Measurements from ENCODE around the gene XRCC2. TPM values are rescaled to one million over a fixed set of nuclear protein-coding genes. Genes with fewer than 3 reads are reported as not detected.
"Not testable (repeated sequence)": the region's sequence is repeated elsewhere in the genome, so short reads cannot be mapped to it uniquely, and the experiment has no call there.

The XRCC2 gene
- total RNA-seq, 1 experiment from 2014 or later: 5.2 TPM

GRCh38 chr7:152633504-152633903, 42.4 kb downstream of the XRCC2 start:
- CTCF ChIA-PET: no interaction called here
- Mint-ChIP-seq H3K27ac (ENCODE audit: low read depth, unreplicated experiment) (no peak overlapping the region), H3K4me1 (ENCODE audit: insufficient read depth, unreplicated experiment) (no peaks in the 10 kb centered on the region), H3K9me3 (ENCODE audit: unreplicated experiment) (no peaks in the 10 kb centered on the region), H3K4me3 (ENCODE audit: unreplicated experiment) (no peak overlapping the region), H3K36me3 (ENCODE audit: insufficient read depth, unreplicated experiment) (no peaks in the 10 kb centered on the region), H3K27me3 (ENCODE audit: insufficient read depth, unreplicated experiment) (no peaks in the 10 kb centered on the region)
- TF ChIP-seq, protein P1, sequence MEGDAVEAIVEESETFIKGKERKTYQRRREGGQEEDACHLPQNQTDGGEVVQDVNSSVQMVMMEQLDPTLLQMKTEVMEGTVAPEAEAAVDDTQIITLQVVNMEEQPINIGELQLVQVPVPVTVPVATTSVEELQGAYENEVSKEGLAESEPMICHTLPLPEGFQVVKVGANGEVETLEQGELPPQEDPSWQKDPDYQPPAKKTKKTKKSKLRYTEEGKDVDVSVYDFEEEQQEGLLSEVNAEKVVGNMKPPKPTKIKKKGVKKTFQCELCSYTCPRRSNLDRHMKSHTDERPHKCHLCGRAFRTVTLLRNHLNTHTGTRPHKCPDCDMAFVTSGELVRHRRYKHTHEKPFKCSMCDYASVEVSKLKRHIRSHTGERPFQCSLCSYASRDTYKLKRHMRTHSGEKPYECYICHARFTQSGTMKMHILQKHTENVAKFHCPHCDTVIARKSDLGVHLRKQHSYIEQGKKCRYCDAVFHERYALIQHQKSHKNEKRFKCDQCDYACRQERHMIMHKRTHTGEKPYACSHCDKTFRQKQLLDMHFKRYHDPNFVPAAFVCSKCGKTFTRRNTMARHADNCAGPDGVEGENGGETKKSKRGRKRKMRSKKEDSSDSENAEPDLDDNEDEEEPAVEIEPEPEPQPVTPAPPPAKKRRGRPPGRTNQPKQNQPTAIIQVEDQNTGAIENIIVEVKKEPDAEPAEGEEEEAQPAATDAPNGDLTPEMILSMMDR (IDR thresholded peaks at IDR 0.05; ENCODE audit: unreplicated experiment): no peak
- no TSS peak for BruUV-seq (replicated peaks)
- intact Hi-C loops (cut with micrococcal nuclease): no loop called here
- POLR2A ChIA-PET: no interaction called here
- no peak for DNase-seq (ENCODE audit: unreplicated experiment)

DNA sequence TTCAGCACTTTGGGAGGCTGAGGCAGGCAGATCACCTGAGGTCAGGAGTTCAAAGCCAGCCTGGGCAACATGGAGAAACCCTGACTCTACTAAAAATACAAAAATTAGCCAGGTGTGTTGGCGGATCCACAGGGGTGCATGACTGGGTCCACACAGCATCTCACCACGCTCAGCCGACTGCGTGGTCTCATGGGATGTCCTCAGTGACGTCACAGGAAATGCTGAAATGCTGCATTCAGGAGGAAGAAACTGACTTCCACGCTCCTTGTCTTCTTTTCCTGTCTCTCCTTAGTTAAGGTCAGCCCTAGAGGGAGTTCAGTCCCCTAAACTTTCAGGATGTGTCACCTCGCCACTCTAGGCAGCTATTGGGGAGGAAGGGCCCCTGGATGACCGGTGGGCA, 42.9 kb downstream of the XRCC2 start:
- Mint-ChIP-seq H3K36me3 (ENCODE audit: insufficient read depth, unreplicated experiment) (no peaks in the 10 kb centered on the region), H3K9me3 (ENCODE audit: unreplicated experiment) (no peaks in the 10 kb centered on the region), H3K27ac (ENCODE audit: low read depth, unreplicated experiment) (no peak overlapping the region), H3K4me3 (ENCODE audit: unreplicated experiment) (no peak overlapping the region), H3K4me1 (ENCODE audit: insufficient read depth, unreplicated experiment) (no peaks in the 10 kb centered on the region), H3K27me3 (ENCODE audit: insufficient read depth, unreplicated experiment) (no peaks in the 10 kb centered on the region)
- ChIA-PET POLR2A (no interaction called here), CTCF (no interaction called here)
- BruUV-seq (replicated peaks): no TSS peak
- no peak for DNase-seq (ENCODE audit: unreplicated experiment)
- intact Hi-C loops (cut with micrococcal nuclease): no loop called here
- TF ChIP-seq, protein P1 (IDR thresholded peaks at IDR 0.05; ENCODE audit: unreplicated experiment): no peak

- H3K36me3 Mint-ChIP-seq (ENCODE audit: insufficient read depth, unreplicated experiment); intact Hi-C loops (cut with micrococcal nuclease); H3K9me3 Mint-ChIP-seq (ENCODE audit: unreplicated experiment); H3K4me3 Mint-ChIP-seq (ENCODE audit: unreplicated experiment); POLR2A ChIA-PET; BruUV-seq (replicated peaks); H3K27me3 Mint-ChIP-seq (ENCODE audit: insufficient read depth, unreplicated experiment); CTCF ChIA-PET; DNase-seq (ENCODE audit: unreplicated experiment); H3K27ac Mint-ChIP-seq (ENCODE audit: low read depth, unreplicated experiment); H3K4me1 Mint-ChIP-seq (ENCODE audit: insufficient read depth, unreplicated experiment): not testable (repeated sequence)
Observed at GRCh38 chr7:152628772-152629171, 47.2 kb downstream of the XRCC2 start.

- ChIA-PET POLR2A (no interaction called here), CTCF (interaction anchor here (0.7 kb wide), 2 partner anchors 13 to 595 kb away, joined by 3 read pairs; no protein-coding TSS in a partner anchor)
- Mint-ChIP-seq H3K36me3 (ENCODE audit: insufficient read depth, unreplicated experiment) (no peaks in the 10 kb centered on the region), H3K4me1 (ENCODE audit: insufficient read depth, unreplicated experiment) (no peaks in the 10 kb centered on the region), H3K27ac (ENCODE audit: low read depth, unreplicated experiment) (no peak overlapping the region), H3K27me3 (ENCODE audit: insufficient read depth, unreplicated experiment) (no peaks in the 10 kb centered on the region), H3K4me3 (ENCODE audit: unreplicated experiment) (no peak overlapping the region), H3K9me3 (ENCODE audit: unreplicated experiment) (no peaks in the 10 kb centered on the region)
- intact Hi-C loops (cut with micrococcal nuclease): no loop called here
- no peak for DNase-seq (ENCODE audit: unreplicated experiment)
- TF ChIP-seq, protein P1 (IDR thresholded peaks at IDR 0.05; ENCODE audit: unreplicated experiment): no peak
- no TSS peak for BruUV-seq (replicated peaks)
Observed at GRCh38 chr7:152624228-152624627, 51.7 kb downstream of the XRCC2 start.

DNA sequence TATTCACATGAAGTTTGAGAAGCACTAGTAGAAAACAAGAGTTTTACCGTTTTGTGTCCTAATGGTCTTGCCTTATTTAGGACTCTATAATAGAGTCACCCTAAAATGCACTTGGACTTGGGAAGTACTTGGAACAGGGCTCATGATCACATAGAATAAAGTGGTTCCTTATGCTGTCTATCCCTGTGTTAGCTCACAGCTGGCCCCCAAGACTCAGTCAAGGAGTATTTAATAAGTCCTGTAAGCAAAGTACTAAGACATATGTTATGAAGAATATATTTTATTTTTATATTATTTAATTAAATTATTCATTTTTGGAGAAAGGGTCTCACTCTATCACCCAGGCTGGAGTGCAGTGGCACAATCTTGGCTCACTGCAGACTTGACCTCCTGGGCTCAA, 54.5 kb downstream of the XRCC2 start:
- intact Hi-C loops (cut with micrococcal nuclease): no loop called here
- Mint-ChIP-seq H3K36me3 (ENCODE audit: insufficient read depth, unreplicated experiment) (no peaks in the 10 kb centered on the region), H3K4me3 (ENCODE audit: unreplicated experiment) (no peak overlapping the region), H3K27ac (ENCODE audit: low read depth, unreplicated experiment) (no peak overlapping the region), H3K4me1 (ENCODE audit: insufficient read depth, unreplicated experiment) (no peaks in the 10 kb centered on the region), H3K9me3 (ENCODE audit: unreplicated experiment) (no peaks in the 10 kb centered on the region), H3K27me3 (ENCODE audit: insufficient read depth, unreplicated experiment) (no peaks in the 10 kb centered on the region)
- ChIA-PET POLR2A (no interaction called here), CTCF (no interaction called here)
- BruUV-seq (replicated peaks): no TSS peak
- no peak for DNase-seq (ENCODE audit: unreplicated experiment)
- TF ChIP-seq, protein P1 (IDR thresholded peaks at IDR 0.05; ENCODE audit: unreplicated experiment): no peak

All from MCF 10A (cell line).